GM23248 (cell line): ENCODE data around the gene SHISAL2A. TPM values are rescaled to one million over a fixed set of nuclear protein-coding genes. Genes with fewer than 3 reads are reported as not detected.

Experiments
- DNase-seq: peaks from one replicate; pipeline ENCODE4 v3.0.0-alpha.2; 2015
- H2AFZ ChIP-seq: fragments of 200-600 bp; sonication (generic); 2 replicates; pipeline ENCODE4 v1.6.1; 2016; ENCODE audit warnings: antibody characterized with exemption
- H3F3A ChIP-seq: fragments of 200-600 bp; sonication (generic); 2 replicates; pipeline ENCODE4 v1.6.1; 2016; ENCODE audit warnings: mild to moderate bottlenecking, antibody characterized with exemption, mixed run types; ENCODE audit not compliant: insufficient read depth
- H3K27ac ChIP-seq: fragments of 200-600 bp; sonication (generic); 2 replicates; pipeline ENCODE4 v1.5.1; 2016; ENCODE audit warnings: mild to moderate bottlenecking
- H3K27me3 ChIP-seq: fragments of 200-600 bp; sonication (generic); replicated peaks from 2 replicates; pipeline ENCODE4 v1.6.1; 2016; ENCODE audit warnings: mild to moderate bottlenecking; ENCODE audit not compliant: insufficient read depth
- H3K36me3 ChIP-seq: fragments of 200-600 bp; sonication (generic); 2 replicates; pipeline ENCODE4 v1.6.1; 2016; ENCODE audit warnings: low read depth, mild to moderate bottlenecking
- H3K4me1 ChIP-seq: fragments of 200-600 bp; sonication (generic); 2 replicates; pipeline ENCODE4 v1.6.1; 2016; ENCODE audit warnings: mild to moderate bottlenecking; ENCODE audit not compliant: insufficient read depth
- H3K4me2 ChIP-seq: fragments of 200-600 bp; sonication (generic); one replicate; pipeline ENCODE4 v1.6.1; 2016; ENCODE audit warnings: mild to moderate bottlenecking; ENCODE audit not compliant: unreplicated experiment
- H3K4me3 ChIP-seq: fragments of 200-600 bp; sonication (generic); 2 replicates; pipeline ENCODE4 v1.5.1; 2016; ENCODE audit warnings: mild to moderate bottlenecking
- H3K79me2 ChIP-seq: fragments of 200-600 bp; sonication (generic); 2 replicates; pipeline ENCODE4 v1.6.1; 2016; ENCODE audit warnings: mild to moderate bottlenecking; ENCODE audit not compliant: insufficient read depth
- H3K9ac ChIP-seq: fragments of 200-600 bp; sonication (generic); 2 replicates; pipeline ENCODE4 v1.6.1; 2016; ENCODE audit warnings: mild to moderate bottlenecking
- H3K9me2 ChIP-seq: fragments of 200-600 bp; sonication (generic); 2 replicates; pipeline ENCODE4 v1.6.1; 2016; ENCODE audit warnings: mixed run types, mild to moderate bottlenecking, moderate library complexity; ENCODE audit not compliant: insufficient read depth
- H3K9me3 ChIP-seq: fragments of 200-600 bp; sonication (generic); one replicate; pipeline ENCODE4 v1.6.1; 2017; ENCODE audit warnings: low read depth
- H4K20me1 ChIP-seq: fragments of 200-600 bp; sonication (generic); 2 replicates; pipeline ENCODE4 v1.6.0; 2016; ENCODE audit not compliant: insufficient read depth
- EZH2 ChIP-seq: fragments of 200-600 bp; sonication (generic); IDR thresholded peaks from 2 replicates; pipeline ENCODE4 v1.6.1; 2018; ENCODE audit warnings: antibody characterized with exemption, mild to moderate bottlenecking; ENCODE audit not compliant: insufficient read depth, poor library complexity, severe bottlenecking
- EZH2phosphoT487 ChIP-seq: fragments of 200-600 bp; sonication (generic); IDR thresholded peaks from 2 replicates; pipeline ENCODE4 v1.6.1; 2018; ENCODE audit warnings: antibody characterized with exemption, moderate library complexity, mild to moderate bottlenecking, low read depth; ENCODE audit not compliant: insufficient read depth
- WGBS, 2 experiments: methylation state at CpG; one replicate each; pipeline ENCODE4 v1.1.6; 2015 to 2017; ENCODE audit warnings: low lambda C conversion rate in 2 of 2, low coverage in 1 of 2; ENCODE audit errors: missing lambda C conversion rate in 2 of 2; 5-methylcytosine and 5-hydroxymethylcytosine counted together
- in situ Hi-C: fragments of 300-500 bp; cut with MboI; formaldehyde crosslinking; loops from 2 replicates; pipeline ENCODE4 v1.15.0; 2020
- polyA plus RNA-seq: library from polyadenylated mRNA; unstranded; fragments of >200 nt; fragmentation: Nextera tagmentation; extraction: Ambion mirVana; gene quantifications from 2 replicates; pipeline ENCODE4 v1.2.1, GENCODE V29; 2016
- total RNA-seq: library from RNA; depleted of rRNA; stranded (reverse); fragments of >200 nt; shearing (Covaris generic); gene quantifications from 2 replicates; pipeline ENCODE4 v1.2.3, GENCODE V29; 2014

The SHISAL2A gene
- total and polyA plus RNA-seq, 2 experiments from 2014 or later: not detected

- TF ChIP-seq EZH2 (no peak), EZH2phosphoT487 (no peak)
- Histone ChIP-seq H3K9ac (no peak overlapping the region), H3K4me1 (no peaks in the 10 kb centered on the region), H3K36me3 (no peaks in the 10 kb centered on the region), H3K27me3 (peaks cover 27% of the 10 kb centered on the region), H3K79me2 (no peaks in the 10 kb centered on the region), H3K4me3 (no peak overlapping the region), H4K20me1 (no peaks in the 10 kb centered on the region), H3K9me2 (no peaks in the 10 kb centered on the region), H3K4me2 (no peak overlapping the region), H3K9me3 (no peaks in the 10 kb centered on the region), H3F3A (no peaks in the 10 kb centered on the region), H3K27ac (no peak overlapping the region), H2AFZ (no peak overlapping the region)
- no peak for DNase-seq
- in situ Hi-C loops: no loop called here
- 72 to 77% methylated on average over 4 of the region's 4 CpGs for WGBS, 2 experiments
These were observed 2.5 kb downstream of the SHISAL2A start for GRCh38 chr1:52635321-52636089.

- 65 to 71% methylated on average over 11 of the region's 11 CpGs for WGBS, 2 experiments
- Histone ChIP-seq H3F3A (no peaks in the 10 kb centered on the region), H3K4me1 (no peaks in the 10 kb centered on the region), H3K9ac (no peak overlapping the region), H3K4me3 (no peak overlapping the region), H3K4me2 (no peak overlapping the region), H2AFZ (no peak overlapping the region), H3K27ac (no peak overlapping the region), H3K27me3 (peaks cover 26% of the 10 kb centered on the region), H3K36me3 (no peaks in the 10 kb centered on the region), H4K20me1 (no peaks in the 10 kb centered on the region), H3K9me3 (no peaks in the 10 kb centered on the region), H3K79me2 (no peaks in the 10 kb centered on the region), H3K9me2 (no peaks in the 10 kb centered on the region)
- DNase-seq: no peak
- TF ChIP-seq EZH2 (no peak), EZH2phosphoT487 (no peak)
- in situ Hi-C loops: no loop called here
These were observed 4.0 kb downstream of the SHISAL2A start for GRCh38 chr1:52636721-52637695.

- WGBS, 2 experiments: 49 to 51% methylated on average over 4 of the region's 4 CpGs
- no peaks in the 10 kb centered on the region for H3K4me1 ChIP-seq
- H3K79me2 ChIP-seq: no peaks in the 10 kb centered on the region
- peaks cover 23% of the 10 kb centered on the region for H3K27me3 ChIP-seq
- no peaks in the 10 kb centered on the region for H3K9me3 ChIP-seq
- H2AFZ ChIP-seq: no peak overlapping the region
- H3K4me3 ChIP-seq: no peak overlapping the region
- no peak overlapping the region for H3K4me2 ChIP-seq
- TF ChIP-seq EZH2phosphoT487 (no peak), EZH2 (no peak)
- H3K36me3 ChIP-seq: no peaks in the 10 kb centered on the region
- no peaks in the 10 kb centered on the region for H3K9me2 ChIP-seq
- H4K20me1 ChIP-seq: no peaks in the 10 kb centered on the region
- in situ Hi-C loops: no loop called here
- DNase-seq: no peak
- no peak overlapping the region for H3K9ac ChIP-seq
- no peaks in the 10 kb centered on the region for H3F3A ChIP-seq
- no peak overlapping the region for H3K27ac ChIP-seq
These were observed 5.0 kb downstream of the SHISAL2A start for GRCh38 chr1:52637946-52638345.

- H3K4me2 ChIP-seq: no peak overlapping the region
- 46 to 51% methylated on average over 6 of the region's 6 CpGs for WGBS, 2 experiments
These were observed 7.7 kb downstream of the SHISAL2A start for GRCh38 chr1:52640697-52641096.

More at GRCh38 chr1:52640697-52641096, 7.7 kb downstream of the SHISAL2A start:
- in situ Hi-C loops: no loop called here
- no peaks in the 10 kb centered on the region for H3K36me3 ChIP-seq
- H3K27me3 ChIP-seq: peaks cover 7% of the 10 kb centered on the region; the same call in 1 of the 2 replicates
- H4K20me1 ChIP-seq: no peaks in the 10 kb centered on the region
- H3K79me2 ChIP-seq: no peaks in the 10 kb centered on the region
- no peak overlapping the region for H3K4me3 ChIP-seq
- H2AFZ ChIP-seq: no peak overlapping the region
- TF ChIP-seq EZH2: no peak
- no peaks in the 10 kb centered on the region for H3K9me3 ChIP-seq
- no peaks in the 10 kb centered on the region for H3K9me2 ChIP-seq
- H3K4me1 ChIP-seq: no peaks in the 10 kb centered on the region
- H3K9ac ChIP-seq: no peak overlapping the region
- no peaks in the 10 kb centered on the region for H3F3A ChIP-seq
- DNase-seq: no peak
- H3K27ac ChIP-seq: no peak overlapping the region
